ENCODE data around the gene TYROBP.

- TF ChIP-seq POLR2A (IDR thresholded peaks at IDR 0.05) = no peak
- TF ChIP-seq, protein P1, sequence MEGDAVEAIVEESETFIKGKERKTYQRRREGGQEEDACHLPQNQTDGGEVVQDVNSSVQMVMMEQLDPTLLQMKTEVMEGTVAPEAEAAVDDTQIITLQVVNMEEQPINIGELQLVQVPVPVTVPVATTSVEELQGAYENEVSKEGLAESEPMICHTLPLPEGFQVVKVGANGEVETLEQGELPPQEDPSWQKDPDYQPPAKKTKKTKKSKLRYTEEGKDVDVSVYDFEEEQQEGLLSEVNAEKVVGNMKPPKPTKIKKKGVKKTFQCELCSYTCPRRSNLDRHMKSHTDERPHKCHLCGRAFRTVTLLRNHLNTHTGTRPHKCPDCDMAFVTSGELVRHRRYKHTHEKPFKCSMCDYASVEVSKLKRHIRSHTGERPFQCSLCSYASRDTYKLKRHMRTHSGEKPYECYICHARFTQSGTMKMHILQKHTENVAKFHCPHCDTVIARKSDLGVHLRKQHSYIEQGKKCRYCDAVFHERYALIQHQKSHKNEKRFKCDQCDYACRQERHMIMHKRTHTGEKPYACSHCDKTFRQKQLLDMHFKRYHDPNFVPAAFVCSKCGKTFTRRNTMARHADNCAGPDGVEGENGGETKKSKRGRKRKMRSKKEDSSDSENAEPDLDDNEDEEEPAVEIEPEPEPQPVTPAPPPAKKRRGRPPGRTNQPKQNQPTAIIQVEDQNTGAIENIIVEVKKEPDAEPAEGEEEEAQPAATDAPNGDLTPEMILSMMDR (IDR thresholded peaks at IDR 0.05) = no peak
Measured at GRCh38 chr19:35903550-35904179, 4.4 kb downstream of the TYROBP start.
